ENCODE data around the gene SMNDC1.

GRCh38 chr10:110300486-110300986, 4.2 kb downstream of the SMNDC1 start:
- TF ChIP-seq YY1 (IDR thresholded peaks at IDR 0.05) (no peak), CTCF (IDR thresholded peaks at IDR 0.05; ENCODE audit: low read depth, low read length, missing input control) (no peak), RAD21 (IDR thresholded peaks at IDR 0.05) (no peak), HNF4G (IDR thresholded peaks at IDR 0.05) (no peak), TAF1 (conservative IDR thresholded peaks at IDR 0.05) (no peak), ATF3 (IDR thresholded peaks at IDR 0.05) (no peak), JUND (IDR thresholded peaks at IDR 0.05) (no peak)

Data from liver (tissue), 3 donors.